Measurements from ENCODE around the gene ZNF609.

Gene ZNF609

GRCh38 chr15:64460206-64460723 is at the start of gene ZNF609:
ZNF609 (plus strand) TSS chr15:64460578; CDS start chr15:64499420, 38,842 bp downstream.
- peak within 1 kb of the TSS; percentile 62 to 67 for H3K4me3 ChIP-seq (replicated peaks in 1 of 2; ENCODE audit: low read depth in 2 of 2, low read length in 2 of 2)
- peak; percentile 95 to 96 for DNase-seq (ENCODE audit: low read depth in 2 of 2)
- TF ChIP-seq, protein P1, sequence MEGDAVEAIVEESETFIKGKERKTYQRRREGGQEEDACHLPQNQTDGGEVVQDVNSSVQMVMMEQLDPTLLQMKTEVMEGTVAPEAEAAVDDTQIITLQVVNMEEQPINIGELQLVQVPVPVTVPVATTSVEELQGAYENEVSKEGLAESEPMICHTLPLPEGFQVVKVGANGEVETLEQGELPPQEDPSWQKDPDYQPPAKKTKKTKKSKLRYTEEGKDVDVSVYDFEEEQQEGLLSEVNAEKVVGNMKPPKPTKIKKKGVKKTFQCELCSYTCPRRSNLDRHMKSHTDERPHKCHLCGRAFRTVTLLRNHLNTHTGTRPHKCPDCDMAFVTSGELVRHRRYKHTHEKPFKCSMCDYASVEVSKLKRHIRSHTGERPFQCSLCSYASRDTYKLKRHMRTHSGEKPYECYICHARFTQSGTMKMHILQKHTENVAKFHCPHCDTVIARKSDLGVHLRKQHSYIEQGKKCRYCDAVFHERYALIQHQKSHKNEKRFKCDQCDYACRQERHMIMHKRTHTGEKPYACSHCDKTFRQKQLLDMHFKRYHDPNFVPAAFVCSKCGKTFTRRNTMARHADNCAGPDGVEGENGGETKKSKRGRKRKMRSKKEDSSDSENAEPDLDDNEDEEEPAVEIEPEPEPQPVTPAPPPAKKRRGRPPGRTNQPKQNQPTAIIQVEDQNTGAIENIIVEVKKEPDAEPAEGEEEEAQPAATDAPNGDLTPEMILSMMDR (IDR thresholded peaks at IDR 0.05; ENCODE audit: low read depth, low read length), result no peak

- H3K4me3 ChIP-seq (replicated peaks in 1 of 2; ENCODE audit: low read depth in 2 of 2, low read length in 2 of 2), result no peak overlapping the region
- DNase-seq (ENCODE audit: low read depth in 2 of 2), result no peak
- TF ChIP-seq, protein P1 (IDR thresholded peaks at IDR 0.05; ENCODE audit: low read depth, low read length), result no peak
These were observed 48.2 kb upstream of the ZNF609 start for GRCh38 chr15:64412216-64412615.

DNA sequence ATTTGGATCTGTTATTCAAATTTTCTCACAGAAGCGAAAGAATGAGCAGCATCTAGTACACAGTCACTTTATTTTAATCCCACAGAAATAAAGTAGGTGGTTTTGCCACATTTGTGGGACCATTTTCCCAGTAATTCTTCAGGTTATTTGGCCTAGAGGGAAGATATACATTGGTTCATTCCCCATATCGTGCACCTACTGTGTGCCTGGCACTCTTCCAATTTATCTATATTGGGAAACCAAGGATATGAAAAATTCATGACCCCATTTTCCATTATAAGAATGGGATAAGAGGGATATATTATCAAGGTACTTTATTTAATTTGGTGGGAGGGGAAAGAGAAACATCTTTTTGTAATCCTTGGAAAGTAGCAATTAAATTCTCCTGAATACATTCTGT is 37.7 kb upstream of the ZNF609 start:
- H3K4me3 ChIP-seq (replicated peaks in 1 of 2; ENCODE audit: low read depth in 2 of 2, low read length in 2 of 2), result no peak overlapping the region
- TF ChIP-seq, protein P1 (IDR thresholded peaks at IDR 0.05; ENCODE audit: low read depth, low read length), result no peak
- no peak for DNase-seq (ENCODE audit: low read depth in 2 of 2)

GRCh38 chr15:64423970-64424369 is 36.4 kb upstream of the ZNF609 start:
- TF ChIP-seq, protein P1 (IDR thresholded peaks at IDR 0.05; ENCODE audit: low read depth, low read length), result no peak
- H3K4me3 ChIP-seq (replicated peaks in 1 of 2; ENCODE audit: low read depth in 2 of 2, low read length in 2 of 2), result no peak overlapping the region
- no peak for DNase-seq (ENCODE audit: low read depth in 2 of 2)

GRCh38 chr15:64425221-64425620 is 35.2 kb upstream of the ZNF609 start:
- no peak for DNase-seq (ENCODE audit: low read depth in 2 of 2)
- TF ChIP-seq, protein P1 (IDR thresholded peaks at IDR 0.05; ENCODE audit: low read depth, low read length), result no peak
- no peak overlapping the region for H3K4me3 ChIP-seq (replicated peaks in 1 of 2; ENCODE audit: low read depth in 2 of 2, low read length in 2 of 2)

DNA sequence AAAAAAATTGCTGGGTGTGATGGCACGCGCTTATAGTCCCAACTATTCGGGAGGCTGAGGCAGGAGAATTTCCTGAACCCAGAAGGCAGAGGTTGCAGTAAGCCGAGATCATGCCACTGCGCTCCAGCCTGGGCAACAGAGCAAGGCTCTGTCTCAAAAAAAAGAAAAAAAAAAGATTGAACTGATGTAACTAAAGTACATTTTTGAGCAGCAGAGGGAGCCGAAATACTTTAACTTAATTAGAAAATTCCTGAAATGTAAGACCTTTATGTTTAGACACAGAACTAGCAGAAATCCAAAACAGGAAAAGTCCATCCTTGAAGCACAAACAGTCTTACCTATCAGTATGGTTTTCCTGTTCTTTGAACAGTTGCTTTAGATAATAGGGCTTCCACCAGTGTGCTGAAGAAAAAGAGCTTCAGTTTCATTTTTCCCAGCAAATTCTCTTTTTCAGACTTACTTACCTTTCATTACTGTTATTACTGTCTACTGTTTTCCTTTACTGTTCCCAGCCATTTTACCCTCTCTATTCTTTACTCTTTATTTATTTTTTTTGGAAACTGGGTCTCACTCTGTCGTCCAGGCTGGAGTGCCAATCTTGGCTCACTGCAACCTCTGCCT is 33.4 kb upstream of the ZNF609 start:
- DNase-seq (ENCODE audit: low read depth in 2 of 2), result peak; percentile 53 to 79
- H3K4me3 ChIP-seq (replicated peaks in 1 of 2; ENCODE audit: low read depth in 2 of 2, low read length in 2 of 2), result no peak overlapping the region
- TF ChIP-seq, protein P1 (IDR thresholded peaks at IDR 0.05; ENCODE audit: low read depth, low read length), result no peak

- TF ChIP-seq, protein P1 (IDR thresholded peaks at IDR 0.05; ENCODE audit: low read depth, low read length), result no peak
- H3K4me3 ChIP-seq (replicated peaks in 1 of 2; ENCODE audit: low read depth in 2 of 2, low read length in 2 of 2), result no peak overlapping the region
- no peak for DNase-seq (ENCODE audit: low read depth in 2 of 2)
These were observed 30.9 kb upstream of the ZNF609 start for GRCh38 chr15:64429448-64429847.

Measured in cardiac fibroblast (primary cell).